Subcutaneous adipose tissue (tissue), 4 donors: ENCODE data around the gene DIS3L. TPM values are rescaled to one million over a fixed set of nuclear protein-coding genes. Genes with fewer than 3 reads are reported as not detected.

Experiments used
- CTCF ChIP-seq: fragments of 450-650 bp; IDR thresholded peaks from one replicate; pipeline ENCODE4 v1.5.1; 2016; ENCODE audit warnings: low read depth, mild to moderate bottlenecking, control low read depth, antibody characterized with exemption, moderate library complexity
- total RNA-seq, 4 donors: library from RNA; depleted of rRNA; stranded (reverse); fragments of >200 nt; gene quantifications; one replicate each; pipeline ENCODE4 v1.1.0, GENCODE V29; 2016

Gene DIS3L
- total RNA-seq, 4 donors from 2014 or later: 49.5 to 64.5 (median 55.2) TPM

GRCh38 chr15:66326051-66326450, 32.7 kb downstream of the DIS3L start:
- no peak for TF ChIP-seq CTCF

- TF ChIP-seq CTCF: no peak
Measured at GRCh38 chr15:66327736-66328135, 34.4 kb downstream of the DIS3L start.

GRCh38 chr15:66328771-66329170, 35.4 kb downstream of the DIS3L start:
- TF ChIP-seq CTCF: no peak

GRCh38 chr15:66356077-66356358, 62.6 kb downstream of the DIS3L start:
- TF ChIP-seq CTCF: no peak

- no peak for TF ChIP-seq CTCF
Measured at GRCh38 chr15:66356359-66357236, 63.2 kb downstream of the DIS3L start, which contains the start of gene TIPIN. Gene TIPIN, minus strand, starts transcription at chr15:66356685. Its CDS starts 3,738 bp downstream, at chr15:66352947.

GRCh38 chr15:66359740-66360139, 66.4 kb downstream of the DIS3L start:
- TF ChIP-seq CTCF: no peak

- no peak for TF ChIP-seq CTCF
Measured at GRCh38 chr15:66362776-66363175, 69.4 kb downstream of the DIS3L start.
